ENCODE measurements around the gene TMOD3. TPM values are rescaled to one million over a fixed set of nuclear protein-coding genes. Genes with fewer than 3 reads are reported as not detected.
A peak's percentile ranks its signal among the peaks of the same experiment; 100 is the strongest.

Gene TMOD3
- total and polyA plus RNA-seq, 2 donors from 2014 or later: 8.9 to 49.0 TPM

DNA sequence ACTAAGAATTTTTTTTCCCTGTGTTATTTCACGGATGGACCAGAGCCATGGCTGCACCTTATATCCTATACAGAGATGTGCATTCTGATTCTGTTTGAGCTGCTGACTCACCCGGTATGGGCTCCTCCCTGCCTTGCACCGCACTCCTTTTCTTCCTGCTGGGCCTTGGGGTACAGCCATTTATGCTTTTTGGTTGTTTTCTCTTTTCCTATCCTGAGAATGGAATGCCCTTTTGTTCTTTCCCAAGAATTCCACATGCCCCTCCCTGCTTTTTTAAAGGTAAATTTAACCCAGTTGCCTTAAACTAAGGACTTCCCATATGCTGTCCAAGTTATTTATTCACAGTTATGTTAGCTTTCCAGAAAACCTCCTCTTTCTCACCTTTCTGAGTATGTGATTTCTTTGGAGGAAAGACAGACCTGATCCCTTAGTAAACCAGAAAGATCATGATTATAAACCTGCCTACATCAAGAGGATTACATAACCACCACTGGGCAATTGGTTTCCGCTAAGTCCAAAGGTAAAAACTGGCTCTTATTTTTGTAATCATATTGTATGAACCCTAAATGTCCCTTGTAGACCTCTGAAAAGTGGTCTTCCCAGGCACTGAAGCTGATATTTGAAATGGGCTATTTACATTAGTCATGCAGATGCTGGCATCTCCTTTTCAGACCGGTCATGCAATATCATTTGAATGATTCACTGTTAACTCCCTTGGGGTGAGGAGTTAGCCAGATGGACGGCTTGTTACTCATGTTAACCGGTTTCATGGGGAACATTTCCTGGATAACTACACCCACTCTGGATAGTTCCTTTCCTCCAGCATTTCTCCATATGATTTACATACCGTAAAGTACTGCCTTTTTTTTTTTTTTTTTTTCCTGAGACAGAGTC, 45.5 kb downstream of the TMOD3 start:
- no peak for FAIRE-seq
- TF ChIP-seq CTCF (IDR thresholded peaks at IDR 0.05; ENCODE audit: borderline replicate concordance, extremely low read depth, insufficient read depth): no peak
- Histone ChIP-seq H3K36me3 (ENCODE audit: control insufficient read depth in 2 of 3, insufficient read depth in 3 of 3, low read length in 3 of 3) (peaks cover 0 to 19% (median 3%) of the 10 kb centered on the region in 3 donors), H3K27me3 (ENCODE audit: control insufficient read depth, insufficient read depth, low read length) (no peaks in the 10 kb centered on the region), H3K9ac (ENCODE audit: low read length in 3 of 3) (no peak overlapping the region), H3K4me3 (ENCODE audit: low read length in 3 of 3) (no peak overlapping the region), H3K4me1 (ENCODE audit: control insufficient read depth in 2 of 3, insufficient read depth in 2 of 3, low read depth in 1 of 3, low read length in 3 of 3) (peaks cover 5 to 17% (median 6%) of the 10 kb centered on the region in 3 donors), H3K27ac (ENCODE audit: low read depth in 2 of 2, low read length in 2 of 2) (no peak overlapping the region), H3K9me3 (ENCODE audit: control insufficient read depth in 2 of 3, insufficient read depth in 1 of 3, low read length in 3 of 3) (no peaks in the 10 kb centered on the region)
- no peak for DNase-seq
- intact Hi-C loops (cut with DNase I): no loop called here

- H3K9ac ChIP-seq (ENCODE audit: low read length in 3 of 3): no peak overlapping the region
- no peak for TF ChIP-seq CTCF (IDR thresholded peaks at IDR 0.05; ENCODE audit: borderline replicate concordance, extremely low read depth, insufficient read depth)
- intact Hi-C loops (cut with DNase I): no loop called here
- no peak overlapping the region for H3K27ac ChIP-seq (ENCODE audit: low read depth in 2 of 2, low read length in 2 of 2)
- H3K36me3 ChIP-seq (ENCODE audit: control insufficient read depth in 2 of 3, insufficient read depth in 3 of 3, low read length in 3 of 3): peaks cover 0 to 10% (median 3%) of the 10 kb centered on the region in 3 donors
- H3K9me3 ChIP-seq (ENCODE audit: control insufficient read depth in 2 of 3, insufficient read depth in 1 of 3, low read length in 3 of 3): no peaks in the 10 kb centered on the region
- no peak overlapping the region for H3K4me3 ChIP-seq (ENCODE audit: low read length in 3 of 3)
- DNase-seq (no peak), FAIRE-seq (no peak)
- peaks cover 5 to 17% (median 6%) of the 10 kb centered on the region in 3 donors for H3K4me1 ChIP-seq (ENCODE audit: control insufficient read depth in 2 of 3, insufficient read depth in 2 of 3, low read depth in 1 of 3, low read length in 3 of 3)
- no peaks in the 10 kb centered on the region for H3K27me3 ChIP-seq (ENCODE audit: control insufficient read depth, insufficient read depth, low read length)
These were observed 46.7 kb downstream of the TMOD3 start for GRCh38 chr15:51876169-51876568.

GRCh38 chr15:51878446-51879386, 49.3 kb downstream of the TMOD3 start:
- no peak for FAIRE-seq
- H3K4me3 ChIP-seq (ENCODE audit: low read length in 3 of 3): no peak overlapping the region
- DNase-seq: peak in 3 of 5 donors; percentile 11 to 92 (median 70)
- H3K4me1 ChIP-seq (ENCODE audit: control insufficient read depth in 2 of 3, insufficient read depth in 2 of 3, low read depth in 1 of 3, low read length in 3 of 3): peaks cover 5 to 17% (median 6%) of the 10 kb centered on the region in 3 donors
- no peak overlapping the region for H3K9ac ChIP-seq (ENCODE audit: low read length in 3 of 3)
- H3K9me3 ChIP-seq (ENCODE audit: control insufficient read depth in 2 of 3, insufficient read depth in 1 of 3, low read length in 3 of 3): no peaks in the 10 kb centered on the region
- H3K27ac ChIP-seq (ENCODE audit: low read depth in 2 of 2, low read length in 2 of 2): peak overlapping the region; percentile 20 to 26
- no peak for TF ChIP-seq CTCF (IDR thresholded peaks at IDR 0.05; ENCODE audit: borderline replicate concordance, extremely low read depth, insufficient read depth)
- no peaks in the 10 kb centered on the region for H3K36me3 ChIP-seq (ENCODE audit: control insufficient read depth in 2 of 3, insufficient read depth in 3 of 3, low read length in 3 of 3)
- no peaks in the 10 kb centered on the region for H3K27me3 ChIP-seq (ENCODE audit: control insufficient read depth, insufficient read depth, low read length)
- intact Hi-C loops (cut with DNase I): no loop called here
